Ammon's horn (tissue), 1 donor: ENCODE results near the gene CPNE7.
"Not testable (repeated sequence)": the region's sequence is repeated elsewhere in the genome, so short reads cannot be mapped to it uniquely, and the experiment has no call there.

Experiments used
- DNase-seq: peaks from one replicate; pipeline ENCODE4 v3.0.0-alpha.2; 2016; ENCODE audit warnings: low spot score

CPNE7 gene

GRCh38 chr16:89583895-89584644, 8.5 kb downstream of the CPNE7 start:
- no peak for DNase-seq

GRCh38 chr16:89584768-89585549, 9.4 kb downstream of the CPNE7 start:
- no peak for DNase-seq

DNA sequence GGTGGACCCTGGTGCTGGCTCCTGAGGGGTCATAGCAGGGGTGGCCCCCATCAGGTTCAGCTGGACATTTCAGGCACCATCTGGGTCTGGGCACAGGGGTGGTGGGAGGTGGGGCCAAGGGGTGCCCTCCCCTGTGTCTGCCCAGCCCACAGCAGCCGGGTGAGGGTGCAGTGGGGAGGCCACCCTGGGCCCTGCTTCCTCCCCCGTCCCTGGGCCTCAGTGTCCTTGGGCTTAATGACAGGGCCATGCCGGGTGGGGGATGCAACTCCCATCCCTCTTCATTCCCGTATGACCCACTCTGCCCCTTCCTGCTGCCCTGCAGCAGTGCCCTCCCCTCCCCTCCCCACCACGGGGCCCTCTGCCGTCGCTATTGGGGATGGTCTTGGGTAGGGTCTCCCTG, 10.7 kb downstream of the CPNE7 start:
- no peak for DNase-seq

- DNase-seq: no peak
These were observed 11.3 kb downstream of the CPNE7 start for GRCh38 chr16:89586853-89587252.

DNA sequence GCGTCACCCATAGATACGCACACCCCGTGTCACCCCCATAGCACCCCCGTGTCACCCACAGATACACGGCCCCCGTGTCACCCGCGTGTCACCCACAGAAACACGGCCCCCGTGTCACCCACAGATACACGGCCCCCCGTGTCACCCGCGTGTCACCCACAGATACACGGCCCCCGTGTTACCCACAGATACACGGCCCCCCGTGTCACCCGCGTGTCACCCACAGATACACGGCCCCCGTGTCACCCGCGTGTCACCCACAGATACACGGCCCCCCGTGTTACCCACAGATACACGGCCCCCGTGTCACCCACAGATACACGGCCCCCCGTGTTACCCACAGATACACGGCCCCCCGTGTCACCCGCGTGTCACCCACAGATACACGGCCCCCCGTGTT, 12.1 kb downstream of the CPNE7 start:
- not testable (repeated sequence) for DNase-seq

- no peak for DNase-seq
These were observed 13.0 kb downstream of the CPNE7 start for GRCh38 chr16:89588413-89589109.

GRCh38 chr16:89589241-89589926, 13.8 kb downstream of the CPNE7 start:
- no peak for DNase-seq

DNA sequence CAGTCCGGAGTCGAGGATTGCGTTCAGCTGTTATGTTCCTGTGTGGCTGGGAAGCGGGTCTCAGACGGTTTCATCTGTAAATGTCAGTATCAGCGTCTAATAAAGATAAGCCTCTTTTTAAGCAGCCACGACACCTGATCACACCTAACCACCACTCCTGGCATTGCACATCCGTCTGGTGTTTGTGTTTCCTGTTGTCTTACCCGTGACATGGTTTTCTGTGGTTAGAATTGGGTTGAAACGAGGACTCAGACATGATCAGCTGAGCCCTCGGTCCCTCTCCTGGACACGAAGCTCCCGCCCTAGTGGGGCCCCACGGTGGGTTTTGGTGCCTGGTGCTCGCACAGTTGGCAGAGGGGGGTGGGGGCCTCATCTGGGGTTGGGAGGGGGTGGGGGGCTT, 18.3 kb downstream of the CPNE7 start:
- DNase-seq: no peak

GRCh38 chr16:89595330-89596060, 19.9 kb downstream of the CPNE7 start:
- no peak for DNase-seq

DNA sequence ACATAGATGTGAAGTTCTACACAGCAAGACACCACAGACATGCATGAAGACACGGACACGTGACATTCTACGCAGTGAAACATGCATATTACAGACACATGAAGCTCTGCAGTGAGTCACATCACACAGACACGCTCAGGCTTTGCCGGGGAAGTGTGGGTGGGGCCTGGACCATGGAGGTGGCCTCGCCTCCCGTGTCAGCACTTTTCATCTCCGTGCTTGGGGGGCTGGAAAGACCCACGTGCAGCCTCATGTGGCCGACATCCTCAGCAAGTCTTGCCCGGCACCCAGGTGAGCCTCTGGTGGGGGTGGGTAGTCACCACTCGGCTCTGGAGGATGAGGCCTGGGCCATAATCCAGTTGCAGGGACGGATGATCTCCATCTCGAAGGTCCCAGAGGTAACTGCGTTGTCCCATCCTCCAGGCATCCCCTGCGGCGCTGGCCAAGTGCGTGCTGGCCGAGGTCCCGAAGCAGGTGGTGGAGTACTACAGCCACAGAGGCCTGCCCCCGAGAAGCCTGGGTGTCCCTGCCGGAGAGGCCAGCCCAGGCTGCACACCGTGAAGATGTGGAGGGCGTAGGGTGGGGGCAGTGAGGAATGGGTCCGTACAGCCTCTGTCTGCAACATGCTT, 20.6 kb downstream of the CPNE7 start:
- no peak for DNase-seq

DNA sequence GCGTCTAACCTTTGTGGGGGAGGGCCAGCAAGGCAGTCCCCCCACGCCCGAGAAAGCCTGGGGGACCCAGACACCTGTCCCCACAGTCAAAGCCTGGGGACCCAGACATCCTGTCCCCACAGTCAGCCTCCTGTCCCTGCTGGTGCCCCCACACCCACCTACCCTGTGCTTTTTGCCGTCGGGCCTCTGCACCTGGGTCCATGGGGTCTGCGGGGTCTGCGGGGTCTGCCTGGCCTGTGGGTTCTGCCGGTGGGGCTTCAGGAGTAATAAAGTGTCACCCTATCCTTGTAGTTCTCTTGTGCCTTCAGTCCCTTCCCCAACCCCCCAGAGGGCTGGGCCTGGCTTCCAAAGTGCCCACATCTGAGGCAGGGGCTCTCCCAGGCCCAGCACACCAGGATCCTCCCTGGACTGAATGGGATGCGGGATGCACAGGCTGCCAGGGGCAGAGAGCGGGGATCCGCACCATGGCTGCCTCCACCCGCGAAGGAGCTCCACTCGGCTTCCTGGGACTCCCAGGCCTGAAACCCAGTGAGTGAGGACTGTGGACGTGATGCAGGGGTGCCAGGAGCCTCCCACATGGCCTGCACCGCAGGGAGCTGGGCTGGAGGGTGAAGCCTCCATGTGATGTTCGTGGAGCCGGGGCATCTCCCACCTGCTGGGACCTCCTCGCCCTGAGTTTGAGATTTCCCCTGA, 21.5 kb downstream of the CPNE7 start:
- no peak for DNase-seq

GRCh38 chr16:89598199-89598598, 22.6 kb downstream of the CPNE7 start:
- DNase-seq: no peak

- DNase-seq: no peak
These were observed 23.9 kb downstream of the CPNE7 start for GRCh38 chr16:89599451-89599858.

GRCh38 chr16:89599902-89600301, 24.3 kb downstream of the CPNE7 start:
- DNase-seq: no peak

DNA sequence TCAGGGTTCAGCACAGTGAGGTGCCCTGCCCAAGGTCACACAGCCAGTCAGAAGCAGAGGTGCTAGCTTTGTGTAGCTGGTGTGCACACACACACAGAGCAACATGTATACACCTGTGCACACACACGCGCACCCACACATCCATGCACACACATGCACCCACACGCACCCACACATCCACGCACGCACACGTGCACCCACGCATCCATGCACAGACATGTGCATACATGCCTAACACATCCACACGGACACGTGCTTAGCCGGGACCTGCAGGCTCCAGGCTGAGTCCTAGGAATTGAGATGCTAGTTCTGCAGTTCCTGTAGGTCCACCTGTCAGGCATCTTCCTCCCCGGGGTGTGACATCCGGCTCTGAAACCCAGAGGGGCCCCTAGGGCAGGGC, 24.9 kb downstream of the CPNE7 start:
- no peak for DNase-seq

DNA sequence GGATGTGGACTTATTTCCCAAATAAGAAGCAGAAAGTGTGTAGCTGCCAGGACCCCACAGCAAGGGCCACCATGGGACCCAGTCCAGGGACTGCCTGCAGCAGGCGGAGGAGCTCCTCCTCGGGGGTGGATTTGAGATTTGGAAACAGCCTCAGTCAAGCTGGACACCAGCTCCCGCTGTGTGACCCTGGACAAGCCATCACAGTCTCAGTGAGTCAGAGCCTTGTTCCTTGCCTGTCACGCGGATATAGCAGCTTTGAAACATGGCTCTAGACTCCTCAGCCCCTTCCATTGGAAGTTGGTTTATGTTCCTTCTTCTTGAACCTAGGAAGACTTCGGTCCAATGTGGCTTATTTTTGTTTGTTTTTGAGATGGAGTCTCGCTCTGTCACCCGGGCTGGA, 25.4 kb downstream of the CPNE7 start:
- no peak for DNase-seq

DNA sequence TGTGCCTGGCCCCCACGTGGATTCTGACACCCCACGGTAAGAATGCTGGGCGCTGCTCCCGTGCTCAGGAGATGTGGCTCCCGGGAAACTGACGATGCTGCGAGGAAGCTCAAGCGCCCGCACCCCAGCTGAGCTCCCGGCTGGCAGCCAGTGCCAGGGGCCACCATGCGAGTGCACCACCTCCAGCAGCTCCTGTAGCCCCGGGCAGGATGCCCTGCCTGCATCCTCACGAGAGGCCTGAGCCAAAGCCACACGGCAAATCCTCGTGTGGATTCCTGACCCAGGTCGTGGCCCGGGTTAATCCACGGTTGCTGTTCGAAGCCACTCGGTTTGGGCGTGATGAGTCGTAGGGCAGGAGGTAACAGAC, 26.3 kb downstream of the CPNE7 start:
- DNase-seq: no peak

DNA sequence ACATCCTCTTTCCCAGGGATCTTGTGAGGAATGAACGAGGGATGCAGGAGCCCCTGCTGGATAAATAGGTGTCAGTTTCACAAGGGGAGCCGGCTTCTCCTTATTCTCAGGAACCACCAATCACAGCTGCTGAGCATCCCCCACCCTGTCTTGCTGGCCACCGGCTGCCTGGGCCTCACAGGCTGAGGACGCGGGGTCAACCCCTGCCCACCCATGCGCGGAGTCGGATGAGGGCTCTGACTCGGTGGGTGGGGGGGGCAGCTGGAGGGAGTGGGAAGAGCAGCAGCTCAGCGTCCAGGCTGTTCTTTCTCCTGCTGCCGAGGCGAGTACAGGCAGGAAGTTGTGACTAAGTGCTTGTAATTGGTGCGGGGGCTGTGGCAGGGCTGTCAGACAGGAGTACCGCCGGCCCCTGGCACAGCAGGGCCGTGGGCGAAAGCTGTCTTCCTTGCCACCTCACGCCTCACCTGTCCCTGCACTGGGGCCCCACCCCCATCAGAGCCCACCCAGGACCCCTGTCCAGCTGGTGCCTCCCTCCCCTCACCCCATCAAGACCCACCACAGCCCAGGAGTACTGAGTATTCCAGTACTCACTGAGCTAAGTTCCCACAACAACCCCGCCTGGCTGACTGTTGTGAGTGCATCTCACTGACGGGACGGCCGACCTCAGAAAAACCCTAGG, 26.9 kb downstream of the CPNE7 start:
- peak; percentile 63 for DNase-seq

DNA sequence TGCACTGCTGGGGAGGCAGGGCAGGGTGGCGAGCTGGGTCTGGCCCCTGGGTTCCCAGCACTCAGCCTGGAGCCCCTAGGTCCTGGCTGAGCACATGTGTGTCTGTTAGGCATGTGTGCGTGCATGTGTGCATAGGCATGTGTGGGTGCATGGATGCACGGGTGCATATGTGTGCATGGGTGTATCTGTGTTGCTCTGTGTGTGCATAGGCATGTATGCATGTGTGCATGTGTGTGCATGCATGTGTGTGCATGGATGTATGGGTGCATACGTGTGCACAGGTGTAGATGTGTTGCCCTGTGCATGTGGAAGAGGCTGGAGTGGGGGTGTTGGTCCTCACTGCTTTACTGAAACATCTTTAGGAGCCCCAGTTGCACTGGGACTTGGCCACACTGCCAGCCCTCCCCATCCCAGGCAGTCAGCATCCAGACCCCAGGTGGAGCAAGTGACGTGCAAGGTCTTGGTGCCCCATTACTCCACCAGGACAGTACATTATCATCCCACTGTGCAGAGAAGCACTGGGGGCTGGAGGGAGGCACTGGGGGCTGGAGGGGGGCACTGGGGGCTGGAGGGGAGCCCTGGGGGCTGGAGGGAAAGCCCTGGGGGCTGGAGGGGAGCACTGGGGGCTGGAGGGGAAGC, 27.5 kb downstream of the CPNE7 start:
- DNase-seq: no peak

GRCh38 chr16:89604764-89605163, 29.2 kb downstream of the CPNE7 start:
- DNase-seq: no peak
